ENCODE data around the gene SRSF3.

The SRSF3 gene

GRCh38 chr6:36594029-36594815, at the start of gene SRSF3:
Gene SRSF3, plus strand, starts transcription at chr6:36594362. Its CDS starts 2,401 bp downstream, at chr6:36596763.
- peaks cover 18% of the 10 kb centered on the region for H3K4me1 ChIP-seq (ENCODE audit: control insufficient read depth, insufficient read depth, low read length)
- peaks cover 40% of the 10 kb centered on the region for H3K36me3 ChIP-seq (ENCODE audit: control insufficient read depth, insufficient read depth, low read length)
- H3K27ac ChIP-seq (ENCODE audit: low read depth, low read length) = peak within 1 kb of the TSS; percentile 97
- H3K9me3 ChIP-seq (ENCODE audit: control insufficient read depth, insufficient read depth, low read length) = no peaks in the 10 kb centered on the region
- peak within 1 kb of the TSS; percentile 100 for H3K9ac ChIP-seq (ENCODE audit: low read depth, low read length)
- peak within 1 kb of the TSS; percentile 93 for H3K4me3 ChIP-seq (ENCODE audit: low read depth, low read length)
- no peaks in the 10 kb centered on the region for H3K27me3 ChIP-seq (ENCODE audit: control insufficient read depth, insufficient read depth, low read length)

- Histone ChIP-seq H3K27ac (ENCODE audit: low read depth, low read length) (no peak overlapping the region), H3K4me1 (ENCODE audit: control insufficient read depth, insufficient read depth, low read length) (peaks cover 14% of the 10 kb centered on the region), H3K36me3 (ENCODE audit: control insufficient read depth, insufficient read depth, low read length) (peaks cover 8% of the 10 kb centered on the region; the same call in 1 of the 2 replicates), H3K4me3 (ENCODE audit: low read depth, low read length) (peak overlapping the region; percentile 69), H3K9me3 (ENCODE audit: control insufficient read depth, insufficient read depth, low read length) (no peaks in the 10 kb centered on the region), H3K27me3 (ENCODE audit: control insufficient read depth, insufficient read depth, low read length) (no peaks in the 10 kb centered on the region), H3K9ac (ENCODE audit: low read depth, low read length) (peak overlapping the region; percentile 1; the same call in 1 of the 2 replicates)
These were observed 48.3 kb upstream of the SRSF3 start for GRCh38 chr6:36545767-36546307.

- peak overlapping the region; percentile 69 for H3K4me3 ChIP-seq (ENCODE audit: low read depth, low read length)
- peaks cover 6% of the 10 kb centered on the region; the same call in 1 of the 2 replicates for H3K36me3 ChIP-seq (ENCODE audit: control insufficient read depth, insufficient read depth, low read length)
- H3K4me1 ChIP-seq (ENCODE audit: control insufficient read depth, insufficient read depth, low read length) = peaks cover 14% of the 10 kb centered on the region
- no peaks in the 10 kb centered on the region for H3K9me3 ChIP-seq (ENCODE audit: control insufficient read depth, insufficient read depth, low read length)
- peak overlapping the region; percentile 69 for H3K9ac ChIP-seq (ENCODE audit: low read depth, low read length)
- no peaks in the 10 kb centered on the region for H3K27me3 ChIP-seq (ENCODE audit: control insufficient read depth, insufficient read depth, low read length)
- peak overlapping the region; percentile 96 for H3K27ac ChIP-seq (ENCODE audit: low read depth, low read length)
These were observed 47.7 kb upstream of the SRSF3 start for GRCh38 chr6:36546308-36546919.

- Histone ChIP-seq H3K4me1 (ENCODE audit: control insufficient read depth, insufficient read depth, low read length) (peaks cover 14% of the 10 kb centered on the region), H3K27me3 (ENCODE audit: control insufficient read depth, insufficient read depth, low read length) (no peaks in the 10 kb centered on the region), H3K36me3 (ENCODE audit: control insufficient read depth, insufficient read depth, low read length) (peaks cover 4% of the 10 kb centered on the region; the same call in 1 of the 2 replicates), H3K9ac (ENCODE audit: low read depth, low read length) (peak within 1 kb of the TSS; percentile 69), H3K27ac (ENCODE audit: low read depth, low read length) (peak within 1 kb of the TSS; percentile 96), H3K4me3 (ENCODE audit: low read depth, low read length) (peak within 1 kb of the TSS; percentile 69), H3K9me3 (ENCODE audit: control insufficient read depth, insufficient read depth, low read length) (no peaks in the 10 kb centered on the region)
These were observed 47.1 kb upstream of the SRSF3 start, which contains the start of gene STK38 for GRCh38 chr6:36546920-36547645. Gene STK38, minus strand, starts transcription at chr6:36547479. Its CDS starts 7,277 bp downstream, at chr6:36540202.

- peaks cover 14% of the 10 kb centered on the region for H3K4me1 ChIP-seq (ENCODE audit: control insufficient read depth, insufficient read depth, low read length)
These were observed 46.3 kb upstream of the SRSF3 start for GRCh38 chr6:36547646-36548400.

GRCh38 chr6:36548401-36548743, 45.8 kb upstream of the SRSF3 start:
- Histone ChIP-seq H3K4me3 (ENCODE audit: low read depth, low read length) (no peak overlapping the region), H3K27me3 (ENCODE audit: control insufficient read depth, insufficient read depth, low read length) (no peaks in the 10 kb centered on the region), H3K9ac (ENCODE audit: low read depth, low read length) (no peak overlapping the region), H3K27ac (ENCODE audit: low read depth, low read length) (no peak overlapping the region), H3K36me3 (ENCODE audit: control insufficient read depth, insufficient read depth, low read length) (peaks cover 1% of the 10 kb centered on the region; the same call in 1 of the 2 replicates), H3K4me1 (ENCODE audit: control insufficient read depth, insufficient read depth, low read length) (peaks cover 14% of the 10 kb centered on the region), H3K9me3 (ENCODE audit: control insufficient read depth, insufficient read depth, low read length) (no peaks in the 10 kb centered on the region)

More at GRCh38 chr6:36547646-36548400, 46.3 kb upstream of the SRSF3 start:
- Histone ChIP-seq H3K36me3 (ENCODE audit: control insufficient read depth, insufficient read depth, low read length) (peaks cover 4% of the 10 kb centered on the region; the same call in 1 of the 2 replicates), H3K27me3 (ENCODE audit: control insufficient read depth, insufficient read depth, low read length) (no peaks in the 10 kb centered on the region), H3K4me3 (ENCODE audit: low read depth, low read length) (peak overlapping the region; percentile 69), H3K27ac (ENCODE audit: low read depth, low read length) (no peak overlapping the region), H3K9me3 (ENCODE audit: control insufficient read depth, insufficient read depth, low read length) (no peaks in the 10 kb centered on the region), H3K9ac (ENCODE audit: low read depth, low read length) (no peak overlapping the region)

- no peaks in the 10 kb centered on the region for H3K27me3 ChIP-seq (ENCODE audit: control insufficient read depth, insufficient read depth, low read length)
- H3K36me3 ChIP-seq (ENCODE audit: control insufficient read depth, insufficient read depth, low read length) = no peaks in the 10 kb centered on the region
- peaks cover 14% of the 10 kb centered on the region for H3K4me1 ChIP-seq (ENCODE audit: control insufficient read depth, insufficient read depth, low read length)
- no peaks in the 10 kb centered on the region for H3K9me3 ChIP-seq (ENCODE audit: control insufficient read depth, insufficient read depth, low read length)
- H3K4me3 ChIP-seq (ENCODE audit: low read depth, low read length) = no peak overlapping the region
- H3K9ac ChIP-seq (ENCODE audit: low read depth, low read length) = no peak overlapping the region
- H3K27ac ChIP-seq (ENCODE audit: low read depth, low read length) = no peak overlapping the region
These were observed 43.6 kb upstream of the SRSF3 start for GRCh38 chr6:36550473-36551000.

GRCh38 chr6:36555750-36556252, 38.4 kb upstream of the SRSF3 start:
- Histone ChIP-seq H3K4me1 (ENCODE audit: control insufficient read depth, insufficient read depth, low read length) (no peaks in the 10 kb centered on the region), H3K9ac (ENCODE audit: low read depth, low read length) (no peak overlapping the region), H3K27ac (ENCODE audit: low read depth, low read length) (no peak overlapping the region), H3K27me3 (ENCODE audit: control insufficient read depth, insufficient read depth, low read length) (no peaks in the 10 kb centered on the region), H3K4me3 (ENCODE audit: low read depth, low read length) (no peak overlapping the region), H3K36me3 (ENCODE audit: control insufficient read depth, insufficient read depth, low read length) (no peaks in the 10 kb centered on the region), H3K9me3 (ENCODE audit: control insufficient read depth, insufficient read depth, low read length) (no peaks in the 10 kb centered on the region)

GRCh38 chr6:36556281-36556680, 37.9 kb upstream of the SRSF3 start:
- Histone ChIP-seq H3K9ac (ENCODE audit: low read depth, low read length) (no peak overlapping the region), H3K9me3 (ENCODE audit: control insufficient read depth, insufficient read depth, low read length) (no peaks in the 10 kb centered on the region), H3K36me3 (ENCODE audit: control insufficient read depth, insufficient read depth, low read length) (no peaks in the 10 kb centered on the region), H3K27ac (ENCODE audit: low read depth, low read length) (no peak overlapping the region), H3K4me3 (ENCODE audit: low read depth, low read length) (no peak overlapping the region), H3K27me3 (ENCODE audit: control insufficient read depth, insufficient read depth, low read length) (no peaks in the 10 kb centered on the region), H3K4me1 (ENCODE audit: control insufficient read depth, insufficient read depth, low read length) (no peaks in the 10 kb centered on the region)

Measured in HUES48 (cell line).